ENCODE results near the gene BRD9.
"Not testable (repeated sequence)": the region's sequence is repeated elsewhere in the genome, so short reads cannot be mapped to it uniquely, and the experiment has no call there.

BRD9 gene

DNA sequence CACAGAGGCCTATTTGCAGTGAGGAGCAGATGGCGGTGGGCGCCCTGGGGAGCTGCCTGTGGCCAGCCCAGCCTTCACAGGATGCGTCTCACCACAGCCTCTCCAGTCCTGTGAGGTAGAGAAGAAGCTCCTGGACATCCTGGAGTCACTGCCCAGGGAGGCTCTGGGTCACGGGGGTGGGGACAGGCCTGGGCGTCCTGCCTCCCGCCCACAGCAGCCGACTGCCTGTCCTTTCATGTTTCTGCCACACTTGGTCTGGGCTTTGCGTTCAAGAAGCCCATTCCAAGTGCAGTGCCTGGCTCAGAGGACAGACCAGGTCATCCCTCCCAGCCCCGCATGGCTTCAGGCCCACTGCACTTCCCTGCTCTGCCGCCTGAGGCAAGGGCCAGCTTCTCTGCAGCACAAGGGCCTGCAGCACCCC lies 54.2 kb downstream of the BRD9 start:
- not testable (repeated sequence) for DNase-seq (ENCODE audit: low read depth); H3K4me3 ChIP-seq (ENCODE audit: low read depth, low read length)

DNA sequence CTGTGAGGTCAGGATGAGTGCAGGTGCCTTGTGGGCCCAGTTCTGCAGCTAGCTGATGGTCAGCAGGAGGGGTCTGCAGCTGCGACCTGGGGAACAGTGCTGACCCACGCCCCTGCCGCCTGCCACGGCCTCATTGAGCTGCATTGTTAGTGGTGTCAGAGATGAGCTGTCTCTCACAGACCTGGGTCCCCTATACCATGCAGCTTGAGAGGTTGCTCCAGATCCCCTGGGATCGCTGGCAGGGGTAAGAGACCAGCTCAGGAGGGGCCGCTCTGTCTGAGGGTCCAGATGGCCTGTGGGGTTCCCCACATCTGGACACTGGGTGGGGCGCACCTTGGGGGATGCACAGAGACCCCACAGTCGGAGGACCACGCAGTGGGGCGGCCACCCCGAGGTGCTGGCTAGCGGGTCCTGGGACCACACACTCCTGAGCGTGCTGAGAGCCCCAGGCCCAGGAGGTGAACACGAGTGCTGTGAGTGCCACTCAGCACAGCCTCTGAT lies 54.9 kb downstream of the BRD9 start:
- DNase-seq (ENCODE audit: low read depth): not testable (repeated sequence)

DNA sequence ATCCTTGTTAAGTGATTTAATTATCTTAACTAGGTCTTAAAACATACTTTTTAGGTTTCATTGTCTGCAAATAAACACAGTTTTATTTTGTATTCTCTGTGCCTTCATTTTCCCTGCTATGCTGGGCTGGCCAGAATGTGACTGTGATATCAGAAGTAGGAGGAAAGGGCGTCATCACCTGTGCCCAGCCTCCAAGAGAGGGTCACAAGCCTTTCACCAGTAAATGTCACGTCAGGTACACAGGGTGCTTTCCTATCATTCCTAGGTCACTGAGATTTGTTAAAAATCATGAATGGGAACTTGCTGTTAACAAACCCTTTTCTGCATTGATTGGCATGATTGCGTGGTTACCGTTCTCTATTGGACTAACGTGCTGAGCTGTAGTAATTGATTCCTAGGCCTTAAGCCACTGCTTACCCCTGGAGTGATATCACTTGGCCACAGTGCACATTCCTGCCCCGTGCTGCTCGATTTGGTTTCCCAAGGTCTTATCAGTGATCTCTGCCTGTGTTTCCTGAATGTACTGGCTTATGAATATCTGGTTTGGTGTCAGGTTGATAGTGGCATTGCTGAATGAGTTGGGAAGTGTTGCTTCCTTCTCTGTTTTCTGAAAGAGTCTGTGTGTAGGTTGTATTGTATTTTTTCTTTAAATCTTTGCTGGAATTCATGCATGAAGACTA lies 56.5 kb downstream of the BRD9 start:
- DNase-seq (ENCODE audit: low read depth); H3K4me3 ChIP-seq (ENCODE audit: low read depth, low read length): not testable (repeated sequence)

More for the DNA sequence above, 54.9 kb downstream of the BRD9 start:
- H3K4me3 ChIP-seq (ENCODE audit: low read depth, low read length): not testable (repeated sequence)

DNA sequence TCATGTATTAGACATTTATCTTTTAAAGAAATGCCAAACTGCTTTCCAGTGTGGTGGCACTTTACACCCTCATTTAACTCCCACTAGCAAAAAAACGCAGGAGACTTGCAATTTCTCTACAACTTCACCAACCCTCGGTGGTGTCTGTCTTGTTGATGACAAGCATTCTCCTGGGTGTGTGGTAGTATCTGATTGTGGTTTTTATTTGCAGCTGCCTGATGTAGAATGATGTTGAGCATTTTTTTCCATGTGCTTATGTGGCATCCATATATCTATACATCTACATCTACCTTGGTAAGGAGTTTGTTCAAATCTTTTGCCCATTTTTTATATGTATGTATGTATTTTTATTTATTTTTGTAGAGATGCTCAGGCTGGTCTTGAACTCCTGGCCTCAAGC lies 58.6 kb downstream of the BRD9 start:
- not testable (repeated sequence) for DNase-seq (ENCODE audit: low read depth); H3K4me3 ChIP-seq (ENCODE audit: low read depth, low read length)

DNA sequence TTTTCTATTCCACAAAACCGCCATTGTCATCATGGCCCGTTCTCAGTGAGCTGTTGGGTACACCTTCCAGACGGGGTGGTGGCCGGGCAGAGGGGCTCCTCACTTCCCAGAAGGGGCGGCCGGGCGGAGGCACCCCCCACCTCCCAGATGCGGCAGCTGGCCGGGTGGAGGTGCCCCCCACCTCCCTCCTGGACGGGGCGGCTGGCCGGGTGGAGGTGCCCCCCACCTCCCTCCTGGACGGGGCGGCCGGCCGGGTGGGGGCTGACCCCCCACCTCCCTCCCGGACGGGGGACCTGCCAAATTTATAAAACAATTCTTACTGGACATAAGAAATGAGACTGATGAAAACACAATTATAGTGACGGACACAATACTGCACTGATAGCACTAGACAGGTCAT lies 64.4 kb downstream of the BRD9 start:
- H3K4me3 ChIP-seq (ENCODE audit: low read depth, low read length); DNase-seq (ENCODE audit: low read depth): not testable (repeated sequence)

DNA sequence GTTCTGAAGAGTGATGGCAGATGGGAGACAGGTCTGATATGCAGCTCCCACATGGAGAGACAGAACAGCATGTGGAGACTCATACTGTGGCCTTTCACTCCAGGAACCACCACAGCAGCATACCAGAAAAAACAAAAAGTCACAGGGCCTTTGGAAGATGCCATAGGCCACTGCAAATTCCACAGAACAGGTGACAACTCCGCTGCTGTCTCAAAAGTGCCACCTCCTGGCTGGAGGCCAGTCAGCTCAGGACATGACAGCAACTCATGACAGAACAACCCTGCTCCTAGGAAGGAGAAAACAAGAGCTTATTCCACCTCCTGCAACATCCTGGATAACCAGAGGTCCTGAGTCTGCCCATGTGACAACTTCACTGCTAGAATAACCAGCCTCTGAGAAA lies 67.1 kb downstream of the BRD9 start:
- H3K4me3 ChIP-seq (ENCODE audit: low read depth, low read length); DNase-seq (ENCODE audit: low read depth): not testable (repeated sequence)

DNA sequence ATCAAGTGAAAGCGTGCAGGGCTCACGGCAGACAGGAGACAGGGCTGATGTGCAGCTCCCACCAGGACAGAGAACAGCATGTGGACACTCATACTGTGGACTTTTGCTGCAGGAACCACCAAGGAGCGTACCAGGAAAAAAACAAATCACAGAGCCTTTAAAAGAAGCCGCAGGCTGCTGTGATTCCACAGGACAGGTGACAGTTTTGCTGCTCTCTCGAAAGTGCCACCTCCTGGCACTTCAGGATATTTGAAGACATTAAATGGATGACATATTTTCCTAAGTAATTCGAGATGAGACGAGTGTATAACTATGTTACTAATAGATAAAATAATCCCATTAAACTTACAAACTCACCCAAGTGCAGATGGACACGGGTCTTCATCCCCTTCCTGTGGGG lies 71.1 kb downstream of the BRD9 start:
- H3K4me3 ChIP-seq (ENCODE audit: low read depth, low read length): no peak overlapping the region
- DNase-seq (ENCODE audit: low read depth): no peak

DNA sequence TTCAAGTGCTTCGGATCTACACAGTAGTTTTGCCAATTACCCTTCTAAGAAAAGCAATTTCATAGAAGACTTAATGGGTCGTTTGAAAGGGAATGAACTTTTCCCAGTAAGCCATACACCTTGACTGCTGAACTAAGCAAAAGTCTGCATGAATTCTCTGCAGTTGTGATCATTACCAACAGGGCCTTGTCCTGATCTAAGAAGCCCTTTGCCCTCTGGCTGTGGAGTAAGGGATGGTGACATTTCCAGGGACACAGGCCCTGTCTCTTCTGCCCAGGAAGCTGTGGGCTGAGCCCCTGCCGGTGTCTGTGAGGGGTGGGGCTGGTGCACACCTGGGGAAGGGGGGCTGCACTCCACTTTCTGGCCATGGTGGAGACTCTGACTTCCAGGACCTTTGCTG lies 72.4 kb downstream of the BRD9 start:
- DNase-seq (ENCODE audit: low read depth): no peak
- H3K4me3 ChIP-seq (ENCODE audit: low read depth, low read length): no peak overlapping the region

DNA sequence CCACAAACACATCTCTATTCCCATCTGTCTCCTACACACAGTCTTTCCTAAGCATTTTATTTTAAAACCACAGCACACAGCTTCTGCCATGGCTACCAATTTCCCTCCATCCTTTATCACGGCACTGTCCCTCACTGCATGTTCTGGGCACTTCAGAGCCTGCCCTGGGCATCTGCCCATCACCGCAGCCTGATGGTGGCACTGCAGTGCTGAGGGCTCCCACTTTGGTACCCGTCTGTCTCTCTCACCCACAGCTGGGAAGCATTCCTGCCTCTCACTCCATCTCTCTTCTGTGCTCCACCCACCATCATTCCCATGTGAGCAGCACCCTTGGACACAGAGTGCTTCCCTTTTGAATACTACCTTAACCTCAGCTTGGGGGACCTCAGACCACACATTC lies 73.5 kb downstream of the BRD9 start:
- H3K4me3 ChIP-seq (ENCODE audit: low read depth, low read length): no peak overlapping the region
- no peak for DNase-seq (ENCODE audit: low read depth)

DNA sequence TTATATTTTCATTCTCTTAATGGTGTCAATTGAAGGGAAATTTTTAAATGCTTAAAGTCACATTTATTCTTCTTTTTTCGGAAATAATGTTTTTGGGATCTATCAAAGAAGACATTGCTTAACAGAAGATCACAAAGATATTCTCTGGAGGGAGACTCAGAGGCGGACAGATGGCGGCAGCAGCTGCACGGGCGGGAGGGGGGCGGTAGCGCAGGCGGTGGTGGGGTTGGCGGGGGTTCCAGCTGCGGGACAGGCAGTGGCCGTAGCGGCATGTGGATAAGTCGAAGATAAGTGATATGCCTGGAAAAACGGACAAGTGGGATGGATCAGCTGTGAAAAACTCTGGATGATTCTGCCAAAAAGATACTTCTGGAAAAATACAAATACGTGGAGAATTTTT lies 76.4 kb downstream of the BRD9 start:
- no peak overlapping the region for H3K4me3 ChIP-seq (ENCODE audit: low read depth, low read length)
- DNase-seq (ENCODE audit: low read depth): no peak

DNA sequence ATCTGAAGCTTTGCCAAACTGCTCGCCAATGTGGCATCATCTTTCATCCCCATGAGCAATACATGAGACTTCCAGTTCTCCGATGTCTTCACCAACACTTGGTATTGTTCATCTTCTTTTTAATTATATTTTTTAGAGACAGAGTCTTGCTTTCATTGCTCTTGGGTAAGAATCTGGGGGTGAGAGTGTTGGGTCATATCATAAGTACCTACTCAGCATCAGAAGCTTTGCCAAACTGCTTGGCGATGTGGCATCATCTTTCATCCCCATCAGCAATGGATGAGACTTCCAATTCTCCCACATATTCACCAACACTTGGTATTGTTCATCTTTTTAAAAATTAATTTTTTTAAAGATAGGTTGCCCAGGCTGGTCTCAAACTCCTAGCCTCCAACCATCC lies 77.2 kb downstream of the BRD9 start:
- no peak overlapping the region for H3K4me3 ChIP-seq (ENCODE audit: low read depth, low read length)
- no peak for DNase-seq (ENCODE audit: low read depth)
